Stimulated activated CD4-positive, alpha-beta T cell treated with anti-CD3 and anti-CD28 coated beads, TNF-alpha, amount 100 ng/mL, for 24 hours (primary cell): Measurements from ENCODE around the gene INHBE.
"Not testable (repeated sequence)": the region's sequence is repeated elsewhere in the genome, so short reads cannot be mapped to it uniquely, and the experiment has no call there.

Experiments
- DNase-seq, 3 experiments: peaks; one replicate each; pipeline ENCODE4 v3.0.0-alpha.2; 2020; ENCODE audit warnings: low read depth in 3 of 3

INHBE gene

GRCh38 chr12:57441393-57441792 is 13.7 kb upstream of the INHBE start:
- not testable (repeated sequence) for DNase-seq

GRCh38 chr12:57441846-57442427 is 13.2 kb upstream of the INHBE start:
- no peak for DNase-seq

- DNase-seq = not testable (repeated sequence)
Measured at GRCh38 chr12:57444337-57444736, 10.8 kb upstream of the INHBE start.

- no peak for DNase-seq
Measured at GRCh38 chr12:57444744-57445143, 10.4 kb upstream of the INHBE start.

- DNase-seq = no peak
Measured at GRCh38 chr12:57446292-57446960, 8.7 kb upstream of the INHBE start.

- DNase-seq = no peak
Measured at GRCh38 chr12:57448669-57449068, 6.4 kb upstream of the INHBE start.

- DNase-seq = no peak
Measured at GRCh38 chr12:57449375-57449774, 5.7 kb upstream of the INHBE start.

- DNase-seq = no peak
Measured at GRCh38 chr12:57450057-57450456, 5.0 kb upstream of the INHBE start.

GRCh38 chr12:57451233-57451778 is 3.8 kb upstream of the INHBE start:
- no peak for DNase-seq

- DNase-seq = peak in 1 of 3 experiments; percentile 46
Measured at GRCh38 chr12:57452181-57452936, 2.7 kb upstream of the INHBE start.

- peak in 1 of 3 experiments; percentile 67 for DNase-seq
Measured at GRCh38 chr12:57452937-57453509, 2.1 kb upstream of the INHBE start.

- DNase-seq = no peak
Measured at GRCh38 chr12:57454213-57454565, 918 bp upstream of the INHBE start.

GRCh38 chr12:57455374-57456144 is 452 bp downstream of the INHBE start:
- DNase-seq = no peak

GRCh38 chr12:57456145-57456700 is 1.1 kb downstream of the INHBE start:
- DNase-seq = no peak

- DNase-seq = no peak
Measured at GRCh38 chr12:57456737-57457490, 1.8 kb downstream of the INHBE start.

GRCh38 chr12:57458665-57459054 is 3.6 kb downstream of the INHBE start:
- DNase-seq = no peak

GRCh38 chr12:57459055-57459749 is 4.1 kb downstream of the INHBE start:
- DNase-seq = peak; percentile 86 to 96 (median 94)

GRCh38 chr12:57459750-57460467 is 4.8 kb downstream of the INHBE start, which contains the start of gene GLI1:
TSS of gene GLI1 (plus strand) at chr12:57459785. CDS start at chr12:57463692, 3,907 bp downstream.
- DNase-seq = no peak

GRCh38 chr12:57460468-57460784 is 5.3 kb downstream of the INHBE start:
- no peak for DNase-seq
